Activated T-cell treated with anti-CD3 and anti-CD28 coated beads, Interleukin-2, amount 50 U/mL, for 1 hour (primary cell): ENCODE data around the gene SUPV3L1.
"Not testable (repeated sequence)": the region's sequence is repeated elsewhere in the genome, so short reads cannot be mapped to it uniquely, and the experiment has no call there.

Experiments used
- DNase-seq: peaks from one replicate; pipeline ENCODE4 v3.0.0-alpha.2; 2020

The SUPV3L1 gene

DNA sequence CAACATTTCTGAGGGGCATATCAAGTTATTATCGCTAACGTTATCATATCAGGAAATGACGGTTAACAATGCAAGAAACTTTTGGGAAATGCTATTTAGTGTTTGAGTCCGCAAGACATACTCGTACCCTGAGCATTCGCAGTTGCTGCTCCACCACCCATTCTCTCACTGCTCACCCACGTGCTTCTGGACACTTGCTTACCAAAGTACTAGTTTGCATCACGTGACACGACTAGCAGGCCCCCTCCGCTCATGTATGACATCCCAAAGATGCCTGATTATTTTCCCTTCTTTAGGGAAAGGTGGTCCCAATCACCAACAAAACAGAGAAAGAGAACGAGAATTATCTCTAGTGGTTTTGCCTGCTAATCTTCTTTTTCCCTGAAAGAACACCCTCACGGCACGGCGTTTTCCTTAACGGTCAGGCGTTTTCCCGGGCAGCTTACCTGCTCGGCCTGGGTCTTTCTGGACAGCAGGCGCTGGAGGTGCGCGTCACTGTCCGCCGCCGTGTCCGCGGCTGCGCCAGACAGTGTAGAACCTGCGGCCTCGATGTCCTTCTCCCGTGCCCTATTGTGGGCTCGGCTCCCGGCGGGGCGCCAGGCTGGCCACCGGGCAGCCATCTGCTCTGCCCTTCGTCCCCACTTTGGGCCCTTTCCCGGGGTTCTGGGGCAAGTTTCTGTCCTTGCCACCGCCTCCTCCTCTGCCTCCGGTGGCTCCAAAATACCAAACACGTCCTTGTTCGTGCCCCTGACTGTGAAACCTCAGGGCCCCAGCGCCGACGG lies at the start of gene SUPV3L1:
TSS of gene SUPV3L1 (plus strand) at position 492 of the 782 bp plus-strand sequence. CDS start at position 550, 58 bp downstream.
- DNase-seq: peak; percentile 88

DNA sequence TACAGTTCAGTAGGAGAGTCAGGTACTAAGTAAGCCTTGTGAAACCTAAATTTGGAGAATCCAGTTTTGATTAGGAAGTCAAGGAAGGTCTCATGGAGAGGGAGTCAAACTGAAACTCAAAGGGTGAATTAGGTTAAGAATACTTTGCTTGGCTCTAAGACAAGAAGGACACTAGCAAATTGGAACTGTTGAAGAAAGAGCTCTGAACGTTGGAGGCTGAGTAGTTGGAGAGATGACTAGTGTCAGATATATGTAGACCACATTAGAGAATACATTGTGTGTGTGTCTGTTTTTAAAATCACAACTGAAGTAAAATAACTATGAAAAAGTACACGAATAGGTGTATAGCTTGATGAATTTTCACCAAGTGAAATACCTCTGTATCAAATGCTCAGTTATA lies 49.8 kb upstream of the SUPV3L1 start:
- no peak for DNase-seq

- no peak for DNase-seq
These were observed 40.1 kb upstream of the SUPV3L1 start for GRCh38 chr10:69139961-69140360.

DNA sequence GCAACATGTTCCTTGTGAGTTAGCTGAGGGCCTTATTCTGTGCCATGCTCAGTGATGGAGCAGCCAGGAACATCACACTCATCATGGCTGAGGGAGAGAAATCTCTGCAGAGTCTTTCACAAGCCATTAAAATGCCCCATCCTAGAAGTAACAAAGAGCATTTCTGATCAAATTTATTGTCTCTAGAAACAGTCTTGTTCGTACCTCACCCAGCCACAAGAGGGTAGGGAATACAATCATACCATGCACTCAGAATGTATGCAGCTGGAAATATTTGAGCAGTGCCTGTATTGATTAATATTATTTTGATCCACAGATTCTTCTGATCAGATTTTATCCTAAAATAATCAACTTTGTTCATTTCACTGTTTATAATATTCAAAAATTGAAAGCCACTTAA lies 38.7 kb upstream of the SUPV3L1 start:
- DNase-seq: no peak

DNA sequence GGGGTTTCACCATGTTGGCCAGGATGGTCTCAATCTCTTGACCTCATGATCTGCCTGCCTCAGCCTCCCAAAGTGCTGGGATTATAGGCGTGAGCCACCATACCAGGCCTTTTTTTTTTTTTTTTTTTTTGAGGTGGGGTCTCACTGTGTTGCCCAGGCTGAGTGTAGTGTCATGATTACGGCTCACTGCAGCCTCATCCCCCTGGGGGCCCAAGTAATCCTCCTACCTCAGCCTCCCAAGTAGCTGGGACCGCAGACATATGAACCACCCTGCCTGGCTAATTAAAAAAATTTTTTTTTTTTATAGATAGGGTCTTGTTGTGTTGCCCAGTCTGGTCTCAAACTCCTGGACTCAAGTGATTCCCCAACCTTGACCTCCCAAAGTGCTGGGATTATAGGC lies 38.0 kb upstream of the SUPV3L1 start:
- not testable (repeated sequence) for DNase-seq

- DNase-seq: no peak
These were observed 37.1 kb upstream of the SUPV3L1 start for GRCh38 chr10:69142983-69143382.

DNA sequence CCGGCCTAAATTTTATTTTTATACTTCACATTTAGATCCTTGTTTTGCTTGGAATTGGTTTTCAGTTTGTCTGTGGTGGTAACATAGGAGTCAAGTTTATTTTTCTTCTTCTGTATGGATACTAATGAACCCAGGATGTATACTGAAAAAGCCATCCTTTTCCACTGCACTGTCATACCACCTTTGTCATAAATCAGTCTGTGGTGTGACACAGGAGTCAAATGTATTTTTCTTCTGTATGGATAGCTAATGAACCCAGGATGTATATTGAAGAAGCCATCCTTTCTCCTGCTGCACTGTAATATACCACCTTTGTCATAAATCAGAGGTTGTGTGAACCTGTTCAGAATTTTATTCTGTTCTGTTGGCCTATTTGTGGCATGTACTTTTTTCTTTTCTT lies 34.7 kb upstream of the SUPV3L1 start:
- DNase-seq: no peak

DNA sequence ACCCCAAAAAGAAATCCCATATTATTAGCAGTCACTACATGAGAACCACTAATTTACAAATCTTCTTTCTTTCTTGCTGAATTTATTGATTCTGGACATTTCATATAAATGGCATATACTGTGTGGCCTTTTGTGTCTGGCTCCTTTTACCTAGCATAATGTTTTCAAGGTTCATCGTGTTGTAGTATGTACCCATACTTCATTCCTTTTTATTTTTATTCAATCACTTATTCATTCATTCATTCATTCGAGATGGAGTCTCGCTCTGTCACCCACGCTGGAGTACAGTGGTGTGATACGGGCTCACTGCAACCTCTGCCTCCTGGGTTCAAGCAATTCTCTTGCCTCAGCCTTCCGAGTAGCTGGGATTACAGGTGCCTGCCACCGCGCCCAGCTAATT lies 34.2 kb upstream of the SUPV3L1 start:
- DNase-seq: no peak

GRCh38 chr10:69146759-69147158 lies 33.3 kb upstream of the SUPV3L1 start:
- no peak for DNase-seq

GRCh38 chr10:69151984-69152383 lies 28.1 kb upstream of the SUPV3L1 start:
- DNase-seq: no peak

GRCh38 chr10:69153227-69153626 lies 26.8 kb upstream of the SUPV3L1 start:
- DNase-seq: no peak

- DNase-seq: no peak
These were observed 19.2 kb upstream of the SUPV3L1 start for GRCh38 chr10:69160809-69161241.

DNA sequence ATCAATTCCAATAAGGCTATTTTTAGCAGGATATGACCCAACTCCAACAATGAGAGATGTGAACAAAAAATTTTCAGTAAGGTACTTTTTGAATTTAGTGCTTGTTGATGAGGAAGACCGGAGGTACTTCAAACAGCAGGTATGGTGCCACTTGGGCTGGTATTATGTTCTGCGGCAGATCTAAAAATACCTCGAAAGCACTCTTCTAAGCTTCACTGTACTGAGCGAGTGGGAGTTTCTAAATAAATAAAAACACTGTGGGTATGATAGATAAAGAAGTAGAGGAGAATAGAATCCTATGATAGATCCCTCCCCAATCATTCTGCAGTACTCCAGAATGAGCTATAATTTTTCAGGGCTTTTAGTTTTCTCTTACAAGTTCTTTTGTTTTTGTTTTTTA lies 11.5 kb upstream of the SUPV3L1 start:
- no peak for DNase-seq

- DNase-seq: no peak
These were observed 7.6 kb upstream of the SUPV3L1 start for GRCh38 chr10:69172241-69172982.

GRCh38 chr10:69175326-69175725 lies 4.7 kb upstream of the SUPV3L1 start:
- DNase-seq: not testable (repeated sequence)

- DNase-seq: no peak
These were observed 3.2 kb upstream of the SUPV3L1 start for GRCh38 chr10:69176823-69177222.

- peak; percentile 56 for DNase-seq
These were observed 818 bp upstream of the SUPV3L1 start for GRCh38 chr10:69179089-69179742.

DNA sequence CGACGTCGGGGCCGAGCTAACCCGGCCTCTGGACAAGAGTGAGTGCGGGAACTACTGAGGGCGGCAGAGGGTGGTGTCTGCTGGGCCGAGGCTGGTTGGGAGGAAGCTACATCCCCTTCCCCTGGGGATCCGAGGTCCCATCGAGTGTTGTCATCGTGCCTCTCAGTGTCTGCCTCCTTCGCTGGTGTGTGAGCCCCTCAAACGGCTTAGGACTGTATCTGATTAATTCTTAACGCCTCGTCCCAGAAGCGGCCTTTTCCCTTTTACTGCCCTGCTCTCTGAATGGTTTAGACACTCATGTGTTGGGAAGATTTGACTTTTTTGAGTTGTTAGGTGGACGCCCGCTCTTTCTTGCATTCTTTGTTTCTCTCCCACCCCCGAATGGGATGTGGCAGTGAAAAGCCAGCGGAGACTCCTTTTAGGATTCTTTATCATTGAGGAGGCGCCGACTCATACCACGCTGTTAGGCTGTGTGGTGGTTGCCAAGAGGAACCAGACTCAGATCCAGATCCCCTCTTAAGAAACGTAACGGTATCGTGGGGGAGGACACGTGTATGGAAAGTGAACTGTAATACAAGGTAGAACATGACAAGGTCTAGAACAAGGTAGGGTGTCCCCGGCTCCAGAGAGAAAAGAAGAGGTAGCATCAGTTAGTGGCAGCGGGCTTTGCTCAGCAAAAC lies 631 bp downstream of the SUPV3L1 start:
- peak; percentile 34 for DNase-seq

DNA sequence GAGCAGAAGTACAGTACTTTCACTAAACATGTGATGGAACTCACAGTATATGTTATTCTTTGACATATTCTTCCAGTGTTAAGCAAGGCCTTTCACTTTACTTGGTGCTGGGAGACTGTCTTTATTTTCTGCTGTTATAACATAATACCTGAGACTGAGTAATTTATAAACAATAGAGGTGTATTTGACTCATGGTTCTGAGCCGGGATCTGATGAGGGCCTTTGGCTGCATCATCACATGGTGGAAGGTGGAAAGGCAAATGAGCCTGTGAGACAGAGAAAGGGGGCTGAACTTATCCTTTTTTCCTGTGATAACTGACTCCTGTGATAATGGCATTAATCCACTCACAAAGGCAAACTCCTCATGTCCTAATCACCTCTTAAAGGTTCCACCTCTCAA lies 1.4 kb downstream of the SUPV3L1 start:
- no peak for DNase-seq

- no peak for DNase-seq
These were observed 2.0 kb downstream of the SUPV3L1 start for GRCh38 chr10:69182005-69182404.

GRCh38 chr10:69186524-69186923 lies 6.5 kb downstream of the SUPV3L1 start:
- no peak for DNase-seq

DNA sequence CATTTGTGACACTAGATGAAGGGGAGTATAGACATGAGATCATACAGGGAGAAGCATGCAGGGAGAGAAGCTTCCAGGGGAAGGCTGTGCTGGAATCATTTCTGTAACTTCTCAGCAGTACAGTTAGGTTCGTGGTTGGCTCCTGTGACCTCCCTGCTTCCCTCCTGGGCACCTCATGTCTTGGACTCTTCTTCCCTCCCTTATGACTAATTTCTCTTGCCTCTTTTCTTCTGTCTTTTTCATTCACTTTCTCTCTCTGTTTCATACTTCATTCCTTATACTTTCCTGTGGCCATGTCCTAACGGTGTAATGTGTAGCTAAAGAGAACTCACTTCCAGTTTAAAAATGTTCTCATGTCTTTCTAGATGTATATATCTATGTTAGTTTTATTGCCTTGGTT lies 21.0 kb downstream of the SUPV3L1 start:
- DNase-seq: no peak

DNA sequence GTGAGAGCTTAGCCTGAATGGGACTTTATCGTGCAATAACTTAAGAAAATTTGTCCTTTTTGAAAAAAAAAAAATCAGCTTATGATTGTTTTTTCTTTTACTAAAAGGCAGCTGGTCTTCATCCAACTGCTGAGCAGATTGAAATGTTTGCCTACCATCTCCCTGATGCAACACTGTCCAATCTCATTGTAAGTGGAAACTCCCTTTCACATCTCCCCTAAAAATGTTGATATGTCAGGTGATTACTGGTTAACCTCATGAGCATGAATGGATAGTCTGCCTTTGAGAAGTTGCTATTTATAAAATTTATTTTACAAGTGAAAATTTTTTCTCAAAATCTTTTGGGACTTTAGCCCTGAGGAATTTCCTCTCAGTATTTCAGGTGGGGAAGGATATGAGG lies 22.3 kb downstream of the SUPV3L1 start:
- no peak for DNase-seq
